Stimulated activated naive CD4-positive, alpha-beta T cell treated with Interleukin-2 at 50 U/mL for 16 hours (primary cell): ENCODE measurements around the gene ADCY5.
A peak's percentile ranks its signal among the peaks of the same experiment; 100 is the strongest.

ENCODE experiments used
- DNase-seq: peaks from one replicate; lab custom pipeline; 2025; lab: John Stamatoyannopoulos, UW

The ADCY5 gene

GRCh38 chr3:123458255-123458654, 9.4 kb upstream of the ADCY5 start:
- no peak for DNase-seq

DNA sequence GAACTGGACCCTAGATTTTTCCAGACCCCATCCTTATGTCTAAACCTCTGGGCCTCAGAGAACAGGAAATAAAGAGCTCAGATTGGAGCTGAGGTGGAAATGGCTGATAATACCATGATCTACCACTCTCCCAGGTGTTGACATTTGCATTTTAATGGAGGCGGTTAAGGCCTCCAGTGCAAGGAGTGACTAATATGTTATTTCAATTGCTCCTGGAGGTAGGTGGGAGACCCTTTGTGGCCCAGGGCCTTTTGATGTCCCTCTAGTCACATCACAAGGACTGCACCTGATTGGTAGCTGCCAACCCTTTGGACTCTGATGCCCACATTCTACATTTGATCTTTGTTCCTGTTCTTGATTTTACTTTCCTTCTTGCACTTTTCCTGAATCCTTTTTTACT, 9.0 kb upstream of the ADCY5 start:
- no peak for DNase-seq

GRCh38 chr3:123453675-123454074, 4.8 kb upstream of the ADCY5 start:
- no peak for DNase-seq

DNA sequence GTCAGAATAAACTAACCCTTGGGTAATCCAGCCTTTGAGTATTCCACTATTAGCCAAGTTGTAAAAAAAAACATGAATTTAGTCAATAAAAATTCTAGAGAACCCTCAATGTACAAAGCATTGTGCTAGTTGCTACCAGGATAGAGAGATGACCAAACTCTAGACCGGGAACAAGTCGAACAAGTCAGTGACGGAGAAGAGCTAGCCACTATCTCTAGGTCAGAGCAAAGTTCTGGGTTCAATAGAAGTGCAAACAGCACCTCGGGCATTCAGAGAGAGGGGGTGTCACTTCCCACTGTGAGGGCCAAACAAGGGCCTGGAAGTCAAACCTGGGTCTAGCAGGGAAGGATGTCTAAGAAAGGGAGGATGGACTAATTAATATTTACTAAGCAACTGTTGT, 2.3 kb upstream of the ADCY5 start:
- no peak for DNase-seq

- DNase-seq: no peak
Observed at GRCh38 chr3:123449997-123450604, 1.2 kb upstream of the ADCY5 start.

DNA sequence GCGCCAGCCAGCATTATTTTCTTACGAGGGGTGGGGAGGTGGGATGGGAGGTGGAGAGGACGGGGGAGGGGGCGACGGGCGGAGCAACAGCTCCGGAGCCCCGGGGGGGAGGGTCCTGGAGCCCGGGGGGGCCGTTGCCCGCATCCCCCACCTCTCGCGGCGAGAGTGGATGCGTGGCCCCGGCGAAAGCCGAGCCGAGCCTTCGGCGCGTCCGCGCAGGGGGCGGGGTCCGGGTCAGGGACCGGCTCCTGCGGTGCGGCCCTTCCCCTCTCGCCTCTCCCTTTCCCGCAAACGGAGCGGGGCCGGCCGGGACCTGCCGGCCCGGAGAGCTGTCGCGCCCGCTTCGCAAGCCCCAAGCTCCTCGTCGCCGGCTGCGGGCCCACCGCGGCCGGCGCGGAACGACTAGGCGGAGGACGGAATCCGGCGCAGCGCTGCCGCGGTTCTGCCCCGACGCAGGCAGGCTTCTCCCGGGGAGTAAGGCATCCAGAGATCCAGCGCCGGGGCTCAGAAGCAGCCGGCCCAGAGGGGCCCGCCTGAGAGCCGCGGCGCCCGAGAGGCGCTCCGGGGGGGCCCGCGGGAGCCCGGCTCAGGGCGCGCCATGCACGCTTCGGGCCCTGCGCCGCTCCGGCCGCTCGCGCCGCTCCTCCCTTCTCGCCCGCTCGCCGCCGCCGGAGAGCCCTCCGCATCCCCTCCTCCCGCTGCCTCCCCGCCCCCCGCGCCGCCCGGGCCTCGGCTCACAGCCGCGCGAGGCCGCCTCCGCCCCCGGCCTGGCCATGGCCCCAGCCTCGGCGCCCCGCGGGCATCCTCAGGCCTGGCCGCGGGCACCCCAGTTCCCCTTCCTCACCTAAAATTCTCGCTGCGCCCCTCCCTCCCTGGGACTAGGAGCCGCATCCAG, 459 bp upstream of the ADCY5 start:
- no peak for DNase-seq

DNA sequence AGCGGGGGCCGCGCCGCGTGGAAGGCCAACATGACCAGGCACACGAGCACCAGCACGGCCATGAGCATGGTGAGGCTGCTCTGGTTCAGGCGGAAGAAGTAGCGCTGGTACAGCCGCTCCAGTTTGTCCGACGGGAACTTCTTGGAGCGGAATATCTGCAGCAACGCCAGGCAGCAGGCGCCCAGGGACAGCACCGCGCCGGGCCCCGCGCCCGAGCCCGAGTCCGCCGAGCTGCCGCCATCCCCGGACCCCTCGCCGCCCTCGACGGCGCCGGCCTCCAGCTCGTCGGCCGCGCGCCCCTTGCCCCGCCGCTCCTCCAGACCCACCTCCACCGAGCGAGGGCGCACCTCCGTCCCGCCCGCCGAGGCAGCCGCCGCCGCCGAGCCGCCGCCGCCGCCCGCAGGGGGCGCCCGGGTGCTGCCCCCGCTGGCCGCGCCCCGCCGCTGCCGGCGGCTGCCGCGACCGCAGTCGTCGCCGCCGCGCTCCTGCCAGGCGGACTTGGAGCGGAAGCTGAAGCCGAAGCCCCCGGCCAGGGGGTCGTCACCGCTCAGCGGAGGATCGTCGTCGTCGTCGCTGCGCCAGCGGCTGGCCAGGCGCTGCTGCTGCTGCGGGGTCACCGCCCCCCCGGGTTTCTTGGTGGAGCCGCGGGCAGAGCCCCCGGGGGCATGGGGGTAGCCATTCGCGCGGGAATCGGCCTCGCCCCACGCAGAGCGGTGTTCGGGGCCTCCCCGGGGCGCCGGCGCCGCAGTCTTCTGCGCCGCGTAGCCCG, 957 bp downstream of the ADCY5 start:
- DNase-seq: peak; percentile 8

GRCh38 chr3:123447416-123447748, 1.5 kb downstream of the ADCY5 start:
- no peak for DNase-seq

DNA sequence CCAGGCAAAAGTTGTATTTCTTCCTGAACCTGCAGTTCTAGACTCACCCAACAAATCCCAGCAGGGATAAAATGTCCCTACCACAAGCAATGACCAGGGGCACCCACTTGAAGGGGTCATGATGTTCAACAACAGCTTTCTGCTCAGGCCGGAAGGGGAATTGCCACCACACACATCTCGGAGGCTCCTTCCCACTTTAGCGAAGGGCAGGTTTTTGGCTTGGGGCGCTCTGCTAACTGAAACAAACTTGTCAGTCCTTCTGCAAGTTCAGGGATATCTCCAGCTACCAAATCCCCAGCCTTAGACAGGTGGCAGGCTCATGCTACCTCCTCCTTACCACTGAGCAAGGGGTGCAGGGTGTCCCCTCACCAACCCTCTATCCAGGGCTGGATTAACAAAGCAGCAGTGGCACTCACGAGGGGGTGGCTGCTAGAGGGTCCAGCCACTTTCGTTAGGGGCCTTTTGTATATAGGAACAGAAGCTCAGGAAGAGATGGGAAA, 2.2 kb downstream of the ADCY5 start:
- no peak for DNase-seq

DNA sequence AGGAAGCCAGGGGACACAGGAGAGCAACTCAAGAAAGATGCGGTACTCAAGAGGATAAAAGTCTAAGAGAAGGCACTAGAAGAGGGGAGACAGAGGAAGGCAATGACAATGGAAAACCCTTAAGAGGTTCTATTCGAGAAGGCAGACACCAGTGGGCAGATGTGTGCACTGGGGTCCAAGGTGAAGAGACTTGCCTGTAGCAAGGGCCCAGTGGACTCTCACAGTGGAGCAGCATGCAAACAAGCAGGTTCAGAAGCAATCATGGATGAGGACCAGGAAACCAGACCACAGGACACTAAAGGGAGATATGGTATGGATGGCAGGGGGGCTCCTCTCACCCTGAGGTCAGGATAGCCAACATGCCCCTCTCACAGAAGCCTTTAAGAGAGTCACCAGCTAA, 2.7 kb downstream of the ADCY5 start:
- DNase-seq: no peak

DNA sequence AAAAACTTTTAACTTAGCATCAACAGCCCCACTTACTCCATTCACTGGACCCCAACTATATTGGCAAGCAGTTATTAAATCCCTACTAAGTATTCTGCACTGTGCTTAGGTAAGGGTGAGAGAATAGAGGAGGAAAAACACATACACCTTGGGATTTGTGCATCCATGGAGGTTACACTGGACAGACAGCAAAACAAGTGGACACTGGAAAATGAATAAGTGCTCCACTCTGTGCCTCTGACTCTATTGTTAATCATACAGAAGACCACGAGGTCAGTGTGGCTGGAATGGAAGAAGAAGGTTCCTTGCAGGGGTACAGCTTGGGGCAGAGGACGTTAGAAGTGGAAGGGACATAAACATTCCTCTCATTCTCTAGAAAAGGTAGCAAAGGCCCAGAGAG, 3.2 kb downstream of the ADCY5 start:
- DNase-seq: no peak

DNA sequence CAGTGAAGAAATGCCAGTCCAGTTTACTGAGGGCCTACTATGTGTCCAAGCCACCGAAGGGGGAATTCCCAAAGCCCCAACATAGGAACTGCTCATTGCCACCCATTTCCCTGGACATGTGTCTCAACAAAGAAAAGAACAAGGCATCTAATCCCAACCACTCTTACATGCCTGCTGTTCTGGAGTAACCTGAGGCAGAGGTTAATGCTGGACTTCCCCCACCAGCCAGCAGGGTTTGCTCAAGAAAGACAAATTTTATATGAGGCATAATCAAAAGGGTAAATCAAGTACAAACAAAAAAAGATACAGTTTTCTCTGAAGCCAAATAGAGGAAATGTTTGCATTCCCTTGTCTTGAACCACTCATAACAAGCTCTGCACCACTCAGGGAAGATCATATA, 4.1 kb downstream of the ADCY5 start:
- no peak for DNase-seq

GRCh38 chr3:123444023-123444422, 4.9 kb downstream of the ADCY5 start:
- no peak for DNase-seq

DNA sequence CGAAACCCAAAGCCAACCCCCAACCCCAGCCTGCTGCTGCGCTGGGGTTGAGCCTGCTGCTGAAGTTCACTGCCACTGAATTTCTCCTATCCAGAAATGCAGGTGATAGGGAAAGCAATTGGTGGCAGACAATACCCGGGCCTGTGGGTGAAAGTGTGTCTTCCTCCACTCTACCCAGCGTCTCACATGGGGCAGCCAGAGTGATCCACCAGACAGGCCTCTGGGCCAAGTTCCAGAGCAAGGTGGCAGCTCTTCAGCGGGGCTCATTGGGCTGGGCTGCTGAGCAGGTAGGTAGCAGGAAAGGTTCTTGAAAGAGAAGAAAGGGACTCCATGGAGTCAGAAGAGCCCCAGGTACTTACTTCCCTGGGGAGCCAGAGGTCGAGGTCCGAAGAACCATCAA, 6.0 kb downstream of the ADCY5 start:
- no peak for DNase-seq

DNA sequence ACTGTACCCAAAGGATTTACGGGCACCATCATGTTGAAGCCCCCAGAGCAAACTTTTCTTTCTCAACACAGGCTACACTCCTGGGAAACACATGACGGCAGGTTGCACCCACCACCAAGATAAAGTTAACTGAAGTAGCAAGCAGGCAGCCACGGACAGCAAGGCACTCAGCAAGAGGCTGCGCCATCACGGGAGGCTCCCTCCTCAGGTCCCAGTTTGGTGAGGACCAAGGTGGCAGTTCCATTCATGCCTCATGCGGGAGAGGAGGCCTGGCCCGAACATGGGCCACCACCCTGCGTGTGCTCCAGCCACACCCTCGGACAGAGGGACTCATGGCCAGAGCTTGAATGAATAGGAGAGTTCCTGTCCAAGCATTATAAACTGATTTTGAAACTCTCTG, 6.8 kb downstream of the ADCY5 start:
- no peak for DNase-seq

GRCh38 chr3:123439806-123440580, 8.9 kb downstream of the ADCY5 start:
- no peak for DNase-seq

DNA sequence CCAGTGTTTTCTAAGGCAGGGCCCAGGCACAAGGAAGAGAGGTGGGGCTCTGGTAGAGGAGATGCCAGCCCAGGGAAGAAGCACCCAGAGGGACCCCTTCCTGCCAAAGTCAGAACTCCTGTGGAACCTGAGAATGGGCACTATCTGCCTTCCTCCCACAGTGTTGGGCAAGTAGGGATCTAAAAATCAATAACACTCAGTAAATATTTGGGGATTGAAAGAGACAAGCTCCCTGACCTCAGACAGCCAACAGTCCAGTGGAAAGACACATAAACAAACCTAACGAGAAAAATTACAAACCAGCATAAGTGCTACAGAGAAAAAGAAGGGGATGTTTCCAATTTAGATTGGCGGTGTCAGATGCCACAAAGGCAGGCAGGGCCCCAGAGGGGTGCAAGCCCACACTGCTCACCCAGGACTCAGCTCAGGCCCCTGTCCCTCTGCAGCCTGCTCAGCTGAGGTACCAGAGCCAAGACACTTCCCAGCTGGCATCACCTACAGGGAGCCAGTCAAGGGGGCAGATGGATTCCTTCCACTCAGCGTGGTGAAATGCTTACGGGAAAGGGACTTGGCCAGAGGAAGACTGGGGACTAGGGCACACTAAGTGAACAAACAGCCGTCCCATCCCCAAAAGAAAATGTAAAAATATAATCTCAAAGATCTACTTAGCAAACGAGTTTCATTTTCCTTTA, 15.9 kb downstream of the ADCY5 start:
- DNase-seq: no peak

- DNase-seq: no peak
Observed at GRCh38 chr3:123431658-123432324, 17.1 kb downstream of the ADCY5 start.

- DNase-seq: no peak
Observed at GRCh38 chr3:123431007-123431657, 17.8 kb downstream of the ADCY5 start.

GRCh38 chr3:123430266-123430665, 18.6 kb downstream of the ADCY5 start:
- DNase-seq: no peak
